Endothelial cell (in vitro differentiated cells): Measurements from ENCODE around the gene SMURF1. TPM values are rescaled to one million over a fixed set of nuclear protein-coding genes. Genes with fewer than 3 reads are reported as not detected.

Source experiments
- DNase-seq: peaks from one replicate; pipeline ENCODE4 v3.0.0; 2021; ENCODE audit warnings: low spot score
- H3K27ac Mint-ChIP-seq: one replicate; pipeline ENCODE4 v1.8.0; 2021; ENCODE audit warnings: mixed read lengths, inconsistent platforms; ENCODE audit not compliant: unreplicated experiment
- H3K27me3 Mint-ChIP-seq: one replicate; pipeline ENCODE4 v1.8.0; 2021; ENCODE audit warnings: mild to moderate bottlenecking, moderate library complexity, mixed read lengths, inconsistent platforms; ENCODE audit not compliant: unreplicated experiment
- H3K36me3 Mint-ChIP-seq: one replicate; pipeline ENCODE4 v1.8.0; 2021; ENCODE audit warnings: mild to moderate bottlenecking, low read depth, mixed read lengths, inconsistent platforms; ENCODE audit not compliant: unreplicated experiment
- H3K4me1 Mint-ChIP-seq: one replicate; pipeline ENCODE4 v1.8.0; 2021; ENCODE audit warnings: mild to moderate bottlenecking, mixed read lengths, inconsistent platforms; ENCODE audit not compliant: unreplicated experiment
- H3K4me3 Mint-ChIP-seq: one replicate; pipeline ENCODE4 v1.8.0; 2021; ENCODE audit warnings: mild to moderate bottlenecking, mixed read lengths, inconsistent platforms; ENCODE audit not compliant: unreplicated experiment
- H3K9me3 Mint-ChIP-seq: one replicate; pipeline ENCODE4 v1.8.0; 2021; ENCODE audit warnings: mixed read lengths, inconsistent platforms; ENCODE audit not compliant: unreplicated experiment
- CTCF ChIP-seq: fragments of 200-600 bp; sonication (generic); IDR thresholded peaks from one replicate; pipeline ENCODE4 v1.5.0; 2021; ENCODE audit warnings: antibody characterized with exemption; ENCODE audit not compliant: unreplicated experiment
- total RNA-seq: library from RNA; stranded (reverse); fragmentation: NEBNext Ultra II Directional; extraction: Animal tissue kit (Norgen Biotek cat#: 25700); gene quantifications from one replicate; pipeline ENCODE4 v1.2.1, GENCODE V29; 2021; ENCODE audit not compliant: unreplicated experiment

SMURF1 gene
- total RNA-seq, 1 donor from 2014 or later, result 32.5 TPM

GRCh38 chr7:99116144-99116543 lies 27.8 kb downstream of the SMURF1 start:
- Mint-ChIP-seq H3K27ac (no peak overlapping the region), H3K4me3 (no peak overlapping the region), H3K27me3 (no peaks in the 10 kb centered on the region), H3K4me1 (peaks cover 14% of the 10 kb centered on the region), H3K36me3 (peaks cover 18% of the 10 kb centered on the region), H3K9me3 (no peaks in the 10 kb centered on the region)
- no peak for TF ChIP-seq CTCF
- no peak for DNase-seq

GRCh38 chr7:99115379-99115778 lies 28.5 kb downstream of the SMURF1 start:
- TF ChIP-seq CTCF, result no peak
- Mint-ChIP-seq H3K4me1 (peaks cover 18% of the 10 kb centered on the region), H3K4me3 (no peak overlapping the region), H3K36me3 (peaks cover 15% of the 10 kb centered on the region), H3K27me3 (no peaks in the 10 kb centered on the region), H3K27ac (no peak overlapping the region), H3K9me3 (no peaks in the 10 kb centered on the region)
- no peak for DNase-seq

- no peaks in the 10 kb centered on the region for H3K27me3 Mint-ChIP-seq
- H3K4me1 Mint-ChIP-seq, result peaks cover 35% of the 10 kb centered on the region
- no peaks in the 10 kb centered on the region for H3K9me3 Mint-ChIP-seq
- no peak overlapping the region for H3K27ac Mint-ChIP-seq
- no peak for DNase-seq
- no peak for TF ChIP-seq CTCF
- H3K36me3 Mint-ChIP-seq, result peaks cover 6% of the 10 kb centered on the region
- no peak overlapping the region for H3K4me3 Mint-ChIP-seq
These were observed 30.9 kb downstream of the SMURF1 start for GRCh38 chr7:99112979-99113378.

- H3K4me1 Mint-ChIP-seq, result peaks cover 41% of the 10 kb centered on the region
- H3K27ac Mint-ChIP-seq, result peak overlapping the region; percentile 61
- no peak overlapping the region for H3K4me3 Mint-ChIP-seq
- H3K9me3 Mint-ChIP-seq, result no peaks in the 10 kb centered on the region
- TF ChIP-seq CTCF, result no peak
- H3K36me3 Mint-ChIP-seq, result peaks cover 6% of the 10 kb centered on the region
- DNase-seq, result no peak
- H3K27me3 Mint-ChIP-seq, result no peaks in the 10 kb centered on the region
These were observed 31.8 kb downstream of the SMURF1 start for GRCh38 chr7:99112097-99112496.

- peaks cover 6% of the 10 kb centered on the region for H3K36me3 Mint-ChIP-seq
- DNase-seq, result no peak
- peak overlapping the region; percentile 61 for H3K27ac Mint-ChIP-seq
- no peaks in the 10 kb centered on the region for H3K9me3 Mint-ChIP-seq
- no peaks in the 10 kb centered on the region for H3K27me3 Mint-ChIP-seq
- no peak overlapping the region for H3K4me3 Mint-ChIP-seq
- TF ChIP-seq CTCF, result no peak
- peaks cover 41% of the 10 kb centered on the region for H3K4me1 Mint-ChIP-seq
These were observed 32.3 kb downstream of the SMURF1 start for GRCh38 chr7:99111591-99111990.
